Breast epithelium (tissue), 3 donors: ENCODE data around the gene TANGO2.

ENCODE experiments used
- CTCF ChIP-seq, 3 donors: fragments of 450-650 bp; IDR thresholded peaks; one replicate each; pipeline ENCODE4 v1.5.1; 2016 to 2017; ENCODE audit warnings: antibody characterized with exemption in 3 of 3, mild to moderate bottlenecking in 3 of 3, moderate library complexity in 3 of 3
- POLR2AphosphoS5 ChIP-seq, 3 donors: sonication (generic); formaldehyde crosslinking; IDR thresholded peaks; one replicate each; pipeline ENCODE4 v1.6.1; 2017; ENCODE audit warnings: antibody characterized with exemption in 3 of 3

GRCh38 chr22:20002128-20002527 lies 18.8 kb upstream of the TANGO2 start:
- TF ChIP-seq CTCF (IDR thresholded peaks at IDR 0.05) (no peak), POLR2AphosphoS5 (IDR thresholded peaks at IDR 0.05) (no peak)
